WTC11 (cell line): ENCODE results near the gene RCAN2.

Experiments
- AFF4 ChIP-seq: sonication (generic); formaldehyde crosslinking; IDR thresholded peaks from 2 replicates; pipeline ENCODE4 v1.8.1; 2023; ENCODE audit warnings: mild to moderate bottlenecking, missing genetic modification reagents, borderline replicate concordance
- CTCF ChIP-seq: fragments of 200-600 bp; IDR thresholded peaks from 2 replicates; pipeline ENCODE4 v1.8.0; 2022; ENCODE audit warnings: antibody characterized with exemption
- HMGA2 ChIP-seq: fragments of 250-450 bp; sonication (Bioruptor Pico); IDR thresholded peaks from 2 replicates; pipeline ENCODE4 v1.4.0; 2021; ENCODE audit warnings: mild to moderate bottlenecking, moderate library complexity
- HMGXB4 ChIP-seq: sonication (generic); formaldehyde crosslinking; IDR thresholded peaks from 2 replicates; pipeline ENCODE4 v1.8.1; 2023; ENCODE audit warnings: mild to moderate bottlenecking, moderate library complexity, missing genetic modification reagents
- IRF1 ChIP-seq: sonication (generic); formaldehyde crosslinking; IDR thresholded peaks from 2 replicates; pipeline ENCODE4 v1.8.0; 2023; ENCODE audit warnings: missing genetic modification reagents
- MYBL2 ChIP-seq: sonication (generic); formaldehyde crosslinking; IDR thresholded peaks from 2 replicates; pipeline ENCODE4 v1.8.1; 2023; ENCODE audit warnings: mild to moderate bottlenecking, moderate library complexity, missing genetic modification reagents
- NFATC4 ChIP-seq: fragments of 250-450 bp; sonication (Bioruptor Pico); IDR thresholded peaks from 2 replicates; pipeline ENCODE4 v1.9.0; 2021; ENCODE audit warnings: mild to moderate bottlenecking
- SP1 ChIP-seq: sonication (generic); formaldehyde crosslinking; conservative IDR thresholded peaks from 2 replicates; pipeline ENCODE4 v1.8.1; 2022; ENCODE audit warnings: missing genetic modification reagents
- TCF7 ChIP-seq: sonication (generic); formaldehyde crosslinking; IDR thresholded peaks from 2 replicates; pipeline ENCODE4 v1.8.0; 2022; ENCODE audit warnings: mild to moderate bottlenecking, low read depth, missing genetic modification reagents, moderate library complexity
- ZNF416 ChIP-seq: fragments of 250-450 bp; sonication (Bioruptor Pico); IDR thresholded peaks from 2 replicates; pipeline ENCODE4 v1.9.0; 2021; ENCODE audit warnings: mild to moderate bottlenecking, inconsistent platforms
- TF ChIP-seq, protein P1 (sequence below): sonication (generic); formaldehyde crosslinking; IDR thresholded peaks from 2 replicates; pipeline ENCODE4 v1.8.0; 2022; ENCODE audit warnings: mild to moderate bottlenecking, missing genetic modification reagents
- TF ChIP-seq, protein P2 (sequence below): sonication (generic); formaldehyde crosslinking; IDR thresholded peaks from 2 replicates; pipeline ENCODE4 v1.8.1; 2023; ENCODE audit warnings: mild to moderate bottlenecking, missing genetic modification reagents, moderate library complexity
- TF ChIP-seq, protein P3 (sequence below): sonication (generic); formaldehyde crosslinking; IDR thresholded peaks from 2 replicates; pipeline ENCODE4 v1.8.1; 2022; ENCODE audit warnings: mild to moderate bottlenecking, moderate library complexity, missing genetic modification reagents

GRCh38 chr6:46271107-46271506, 220.1 kb downstream of the RCAN2 start:
- TF ChIP-seq CTCF (no peak), MYBL2 (no peak), ZNF416 (no peak), NFATC4 (CRISPR knock-in tag) (no peak), IRF1 (CRISPR knock-in tag) (no peak), AFF4 (CRISPR knock-in tag) (no peak), HMGA2 (no peak), HMGXB4 (CRISPR knock-in tag) (no peak), SP1 (CRISPR knock-in tag) (no peak), TCF7 (no peak)
- TF ChIP-seq, protein P1, sequence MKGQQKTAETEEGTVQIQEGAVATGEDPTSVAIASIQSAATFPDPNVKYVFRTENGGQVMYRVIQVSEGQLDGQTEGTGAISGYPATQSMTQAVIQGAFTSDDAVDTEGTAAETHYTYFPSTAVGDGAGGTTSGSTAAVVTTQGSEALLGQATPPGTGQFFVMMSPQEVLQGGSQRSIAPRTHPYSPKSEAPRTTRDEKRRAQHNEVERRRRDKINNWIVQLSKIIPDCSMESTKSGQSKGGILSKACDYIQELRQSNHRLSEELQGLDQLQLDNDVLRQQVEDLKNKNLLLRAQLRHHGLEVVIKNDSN = no peak
- TF ChIP-seq, protein P2, sequence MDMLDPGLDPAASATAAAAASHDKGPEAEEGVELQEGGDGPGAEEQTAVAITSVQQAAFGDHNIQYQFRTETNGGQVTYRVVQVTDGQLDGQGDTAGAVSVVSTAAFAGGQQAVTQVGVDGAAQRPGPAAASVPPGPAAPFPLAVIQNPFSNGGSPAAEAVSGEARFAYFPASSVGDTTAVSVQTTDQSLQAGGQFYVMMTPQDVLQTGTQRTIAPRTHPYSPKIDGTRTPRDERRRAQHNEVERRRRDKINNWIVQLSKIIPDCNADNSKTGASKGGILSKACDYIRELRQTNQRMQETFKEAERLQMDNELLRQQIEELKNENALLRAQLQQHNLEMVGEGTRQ (CRISPR knock-in tag) = no peak
- TF ChIP-seq, protein P3, sequence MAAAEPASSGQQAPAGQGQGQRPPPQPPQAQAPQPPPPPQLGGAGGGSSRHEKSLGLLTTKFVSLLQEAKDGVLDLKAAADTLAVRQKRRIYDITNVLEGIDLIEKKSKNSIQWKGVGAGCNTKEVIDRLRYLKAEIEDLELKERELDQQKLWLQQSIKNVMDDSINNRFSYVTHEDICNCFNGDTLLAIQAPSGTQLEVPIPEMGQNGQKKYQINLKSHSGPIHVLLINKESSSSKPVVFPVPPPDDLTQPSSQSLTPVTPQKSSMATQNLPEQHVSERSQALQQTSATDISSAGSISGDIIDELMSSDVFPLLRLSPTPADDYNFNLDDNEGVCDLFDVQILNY = no peak
